ENCODE results near the gene SLC25A10. TPM values are rescaled to one million over a fixed set of nuclear protein-coding genes. Genes with fewer than 3 reads are reported as not detected.

SLC25A10 gene
- total RNA-seq = 14.4 and 24.3 TPM in 2 replicates

DNA sequence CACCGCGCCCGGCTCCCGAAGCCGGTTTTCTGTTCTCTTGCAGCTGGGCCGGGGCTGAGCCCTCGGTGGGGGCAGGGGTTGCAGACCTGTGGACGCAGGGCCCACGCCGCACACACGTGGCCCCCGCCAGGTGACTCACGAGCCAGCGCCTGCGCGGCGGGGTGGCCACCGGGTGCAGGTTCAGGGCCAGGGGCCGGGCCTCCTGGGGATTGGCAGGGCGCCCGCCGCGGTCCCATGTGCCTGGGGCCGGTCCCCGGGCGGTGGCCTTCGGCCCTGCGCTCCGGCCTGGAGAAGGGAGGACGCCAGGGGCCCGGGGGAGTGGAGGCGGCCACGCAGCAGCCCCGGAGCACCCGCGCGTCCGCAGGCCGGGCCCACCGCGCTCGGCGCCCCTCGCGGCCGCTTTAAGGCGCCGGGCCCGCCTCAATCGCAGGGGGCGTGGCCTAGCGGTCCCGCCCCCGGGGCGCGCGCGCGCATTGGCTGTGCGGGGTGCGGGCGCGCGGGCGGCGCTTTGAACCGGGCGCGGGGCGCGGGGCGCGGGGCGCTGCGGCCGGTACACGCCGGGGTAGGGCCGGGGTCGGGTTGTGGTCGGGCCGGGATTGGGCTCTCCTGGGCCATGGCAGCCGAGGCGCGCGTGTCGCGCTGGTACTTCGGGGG, at the start of gene SLC25A10:
TSS of gene SLC25A10 (plus strand) at position 471 of the 654 bp plus-strand sequence. CDS start at position 614, 143 bp downstream.

GRCh38 chr17:81666342-81667191, 45.5 kb upstream of the SLC25A10 start, which contains the start of the genes CCDC137 and OXLD1:
CCDC137 (plus strand) TSS chr17:81666737; CDS start chr17:81666767, 30 bp downstream.
OXLD1 (minus strand) TSS chr17:81666605; CDS start chr17:81666577, 28 bp downstream.

DNA sequence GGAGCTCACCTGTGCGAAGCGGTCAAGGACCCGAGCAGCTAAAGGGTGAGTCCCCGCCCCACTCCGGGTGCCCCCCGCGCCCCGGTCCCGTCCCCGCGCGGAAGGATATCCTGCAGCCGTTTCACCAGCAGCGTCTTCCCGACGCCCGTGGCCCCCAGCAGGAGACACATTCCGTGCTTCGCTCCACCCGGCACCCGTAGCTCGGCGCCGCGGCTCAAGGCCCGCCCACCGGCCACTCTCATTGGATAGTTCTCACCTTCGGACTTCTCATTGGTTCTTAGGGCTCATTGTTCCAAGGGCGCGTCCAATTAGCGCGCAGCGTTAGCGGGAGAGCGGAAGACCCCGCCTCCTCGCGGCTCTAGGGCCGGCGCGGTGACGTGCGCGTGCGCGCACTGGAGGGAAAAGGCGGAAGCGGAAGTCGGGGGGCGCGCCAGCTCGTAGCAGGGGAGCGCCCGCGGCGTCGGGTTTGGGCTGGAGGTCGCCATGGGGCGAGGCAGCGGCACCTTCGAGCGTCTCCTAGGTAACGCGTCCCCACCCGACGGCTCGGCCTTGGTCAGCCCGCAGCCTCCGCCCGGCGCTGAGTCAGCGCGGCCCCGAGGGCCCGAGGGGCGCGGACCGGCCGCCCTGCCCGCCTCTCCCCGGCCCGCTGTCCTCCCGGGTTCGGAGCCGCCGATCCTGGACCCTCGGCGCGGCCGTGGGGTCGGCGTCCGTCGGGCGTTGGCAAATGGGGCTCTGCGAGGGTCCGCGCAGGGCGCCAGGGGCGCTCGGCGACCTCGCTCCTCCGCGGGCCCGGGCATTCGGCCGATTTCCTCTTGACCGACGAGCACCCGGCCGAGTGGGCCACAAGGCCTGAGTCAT, 28.3 kb upstream of the SLC25A10 start, which contains the start of the genes ARL16 and HGS:
TSS of gene ARL16 (minus strand) at position 214 of the 858 bp plus-strand sequence. CDS start at position 170, 44 bp downstream.
TSS of gene HGS (plus strand) at position 428 of the 858 bp plus-strand sequence. CDS start at position 484, 56 bp downstream.

DNA sequence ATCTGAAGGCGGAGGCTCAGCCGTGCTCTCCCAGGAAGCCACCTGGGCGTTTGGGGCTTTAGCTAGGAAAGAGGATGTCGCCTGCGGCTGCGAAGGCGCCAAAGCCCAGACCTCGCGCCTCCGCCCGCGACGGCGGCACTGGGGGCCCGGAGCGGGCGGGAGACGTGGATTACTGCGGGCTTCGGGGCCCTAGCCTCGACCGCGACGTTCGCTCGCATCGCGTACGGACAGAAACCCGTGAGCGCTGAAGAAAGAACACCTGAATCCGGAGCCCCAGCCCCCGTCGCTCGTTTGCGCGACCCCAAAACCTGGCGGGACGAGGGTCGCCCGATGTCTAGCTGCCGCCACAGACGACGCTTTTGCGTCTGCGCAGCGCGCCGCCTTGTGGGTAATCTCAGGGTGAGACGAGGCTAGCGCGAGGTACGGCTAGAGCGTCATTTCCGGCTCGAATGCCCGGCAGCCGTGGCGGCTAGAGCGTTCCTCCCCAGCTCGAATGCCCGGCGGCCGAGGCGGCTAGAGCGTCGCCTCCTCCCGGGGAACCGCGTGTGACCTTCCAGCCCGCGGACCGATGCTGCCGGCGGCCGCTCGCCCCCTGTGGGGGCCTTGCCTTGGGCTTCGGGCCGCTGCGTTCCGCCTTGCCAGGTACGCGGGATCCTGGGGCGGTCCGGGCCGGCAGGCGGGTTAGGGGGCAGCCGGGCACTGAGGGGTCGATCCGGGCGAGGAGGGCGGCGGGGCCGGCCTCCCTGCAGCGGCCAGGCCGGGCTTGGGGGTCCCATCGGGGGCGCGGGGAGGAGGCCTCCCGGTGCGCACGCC, 8.9 kb upstream of the SLC25A10 start, which contains the start of gene MRPL12:
TSS of gene MRPL12 (plus strand) at position 434 of the 813 bp plus-strand sequence. CDS start at position 569, 135 bp downstream.

Other genes starting within 250 kb of the SLC25A10 start
- gene ACTG1, start 199.5 kb upstream of the SLC25A10 start, total RNA-seq = 5,054 and 5,058 TPM in 2 replicates
- 0.34 and 0.78 TPM in 2 replicates for gene FSCN2, start 183.9 kb upstream of the SLC25A10 start, total RNA-seq
- 15.4 and 18.1 TPM in 2 replicates for gene FAAP100, start 159.9 kb upstream of the SLC25A10 start, total RNA-seq
- 59.5 and 93.4 TPM in 2 replicates for gene NPLOC4, start 75.2 kb upstream of the SLC25A10 start, total RNA-seq
- 0.68 and 3.2 TPM in 2 replicates for gene TSPAN10, start 75.1 kb upstream of the SLC25A10 start, total RNA-seq
- 0.21 TPM in 1 of 2 replicates, not detected in the other for gene PDE6G, start 55.7 kb upstream of the SLC25A10 start, total RNA-seq
- 31.8 and 64.9 TPM in 2 replicates for gene OXLD1, start 45.7 kb upstream of the SLC25A10 start, total RNA-seq
- 9.9 and 13.0 TPM in 2 replicates for gene CCDC137, start 45.5 kb upstream of the SLC25A10 start, total RNA-seq
- gene ARL16, start 28.5 kb upstream of the SLC25A10 start, total RNA-seq = 12.7 and 23.2 TPM in 2 replicates
- 72.5 and 120 TPM in 2 replicates for gene HGS, start 28.3 kb upstream of the SLC25A10 start, total RNA-seq
- gene MRPL12, start 8.9 kb upstream of the SLC25A10 start, total RNA-seq = 14.0 and 15.7 TPM in 2 replicates
- 0.07 TPM in 1 of 2 replicates, not detected in the other for gene GCGR, start 91.9 kb downstream of the SLC25A10 start, total RNA-seq
- gene MCRIP1, start 121.0 kb downstream of the SLC25A10 start, total RNA-seq = 23.6 and 23.8 TPM in 2 replicates
- gene PPP1R27, start 122.8 kb downstream of the SLC25A10 start, total RNA-seq = not detected in 2 replicates
- 966 and 1,211 TPM in 2 replicates for gene P4HB, start 148.3 kb downstream of the SLC25A10 start, total RNA-seq
- 67.0 and 138 TPM in 2 replicates for gene ARHGDIA, start 159.1 kb downstream of the SLC25A10 start, total RNA-seq
- 74.2 and 108 TPM in 2 replicates for gene ALYREF, start 179.3 kb downstream of the SLC25A10 start, total RNA-seq
- gene ANAPC11, start 179.4 kb downstream of the SLC25A10 start, total RNA-seq = 90.8 and 154 TPM in 2 replicates
- under 0.01 and 0.21 TPM in 2 replicates for gene NPB, start 190.0 kb downstream of the SLC25A10 start, total RNA-seq
- 26.7 and 27.9 TPM in 2 replicates for gene PCYT2, start 199.1 kb downstream of the SLC25A10 start, total RNA-seq
- 34.8 and 44.8 TPM in 2 replicates for gene SIRT7, start 205.9 kb downstream of the SLC25A10 start, total RNA-seq
- 34.5 and 39.3 TPM in 2 replicates for gene MAFG, start 215.5 kb downstream of the SLC25A10 start, total RNA-seq
- gene PYCR1, start 225.0 kb downstream of the SLC25A10 start, total RNA-seq = 128 and 141 TPM in 2 replicates
- gene MYADML2, start 234.9 kb downstream of the SLC25A10 start, total RNA-seq = not detected in 2 replicates
- 0.07 TPM in 1 of 2 replicates, not detected in the other for gene NOTUM, start 248.9 kb downstream of the SLC25A10 start, total RNA-seq